ENCODE results near the gene TAF8.

GRCh38 chr6:42125231-42125630 lies 74.9 kb downstream of the TAF8 start:
- TF ChIP-seq, protein P1, sequence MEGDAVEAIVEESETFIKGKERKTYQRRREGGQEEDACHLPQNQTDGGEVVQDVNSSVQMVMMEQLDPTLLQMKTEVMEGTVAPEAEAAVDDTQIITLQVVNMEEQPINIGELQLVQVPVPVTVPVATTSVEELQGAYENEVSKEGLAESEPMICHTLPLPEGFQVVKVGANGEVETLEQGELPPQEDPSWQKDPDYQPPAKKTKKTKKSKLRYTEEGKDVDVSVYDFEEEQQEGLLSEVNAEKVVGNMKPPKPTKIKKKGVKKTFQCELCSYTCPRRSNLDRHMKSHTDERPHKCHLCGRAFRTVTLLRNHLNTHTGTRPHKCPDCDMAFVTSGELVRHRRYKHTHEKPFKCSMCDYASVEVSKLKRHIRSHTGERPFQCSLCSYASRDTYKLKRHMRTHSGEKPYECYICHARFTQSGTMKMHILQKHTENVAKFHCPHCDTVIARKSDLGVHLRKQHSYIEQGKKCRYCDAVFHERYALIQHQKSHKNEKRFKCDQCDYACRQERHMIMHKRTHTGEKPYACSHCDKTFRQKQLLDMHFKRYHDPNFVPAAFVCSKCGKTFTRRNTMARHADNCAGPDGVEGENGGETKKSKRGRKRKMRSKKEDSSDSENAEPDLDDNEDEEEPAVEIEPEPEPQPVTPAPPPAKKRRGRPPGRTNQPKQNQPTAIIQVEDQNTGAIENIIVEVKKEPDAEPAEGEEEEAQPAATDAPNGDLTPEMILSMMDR (IDR thresholded peaks at IDR 0.05; ENCODE audit: insufficient read depth, low read length), result no peak
- TF ChIP-seq POLR2AphosphoS5 (IDR thresholded peaks at IDR 0.05; ENCODE audit: low read depth), result no peak
